ENCODE measurements around the gene SEMA4D.

DNA sequence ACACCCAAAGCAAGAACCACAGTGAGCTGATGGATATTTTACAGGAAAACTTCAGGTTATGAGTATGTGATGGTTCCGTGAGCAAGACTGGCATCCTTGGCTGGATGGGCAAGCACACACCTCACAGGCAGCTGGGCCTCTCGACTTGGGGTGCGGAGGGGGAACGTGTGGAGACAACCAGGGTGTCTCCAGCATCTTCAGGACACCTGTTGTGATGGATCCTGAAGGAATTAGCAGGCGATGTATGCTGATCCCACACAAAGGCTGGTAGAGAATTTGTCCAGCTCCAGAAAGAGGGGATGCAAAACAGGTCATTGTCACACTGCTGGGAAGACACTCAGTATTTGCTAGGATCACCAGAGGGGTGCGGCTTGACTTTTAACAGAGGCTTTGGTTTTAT is 136.9 kb downstream of the SEMA4D start:
- TF ChIP-seq, protein P1, sequence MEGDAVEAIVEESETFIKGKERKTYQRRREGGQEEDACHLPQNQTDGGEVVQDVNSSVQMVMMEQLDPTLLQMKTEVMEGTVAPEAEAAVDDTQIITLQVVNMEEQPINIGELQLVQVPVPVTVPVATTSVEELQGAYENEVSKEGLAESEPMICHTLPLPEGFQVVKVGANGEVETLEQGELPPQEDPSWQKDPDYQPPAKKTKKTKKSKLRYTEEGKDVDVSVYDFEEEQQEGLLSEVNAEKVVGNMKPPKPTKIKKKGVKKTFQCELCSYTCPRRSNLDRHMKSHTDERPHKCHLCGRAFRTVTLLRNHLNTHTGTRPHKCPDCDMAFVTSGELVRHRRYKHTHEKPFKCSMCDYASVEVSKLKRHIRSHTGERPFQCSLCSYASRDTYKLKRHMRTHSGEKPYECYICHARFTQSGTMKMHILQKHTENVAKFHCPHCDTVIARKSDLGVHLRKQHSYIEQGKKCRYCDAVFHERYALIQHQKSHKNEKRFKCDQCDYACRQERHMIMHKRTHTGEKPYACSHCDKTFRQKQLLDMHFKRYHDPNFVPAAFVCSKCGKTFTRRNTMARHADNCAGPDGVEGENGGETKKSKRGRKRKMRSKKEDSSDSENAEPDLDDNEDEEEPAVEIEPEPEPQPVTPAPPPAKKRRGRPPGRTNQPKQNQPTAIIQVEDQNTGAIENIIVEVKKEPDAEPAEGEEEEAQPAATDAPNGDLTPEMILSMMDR (IDR thresholded peaks at IDR 0.05): no peak
- TF ChIP-seq ZFX (IDR thresholded peaks at IDR 0.05; ENCODE audit: borderline replicate concordance): no peak
